GM18519 (cell line): ENCODE data around the gene TTLL10.

Experiments
- ATAC-seq: cut with Tn5 transposase; IDR thresholded peaks from one replicate; pipeline ENCODE4 v1.9.1; 2021; ENCODE audit warnings: mild to moderate bottlenecking, moderate library complexity; ENCODE audit not compliant: unreplicated experiment, low FRiP score

The TTLL10 gene

GRCh38 chr1:1243807-1244191 lies 70.1 kb downstream of the TTLL10 start:
- no peak for ATAC-seq

- ATAC-seq: no peak
Observed at GRCh38 chr1:1244192-1244811, 70.6 kb downstream of the TTLL10 start.

- ATAC-seq: no peak
Observed at GRCh38 chr1:1245178-1245816, 71.6 kb downstream of the TTLL10 start.

- ATAC-seq: no peak
Observed at GRCh38 chr1:1245817-1246576, 72.3 kb downstream of the TTLL10 start.

GRCh38 chr1:1246577-1247340 lies 73.1 kb downstream of the TTLL10 start, which contains the start of gene C1QTNF12:
Gene C1QTNF12, minus strand, starts transcription at chr1:1246722. Its CDS starts 32 bp downstream, at chr1:1246690.
- no peak for ATAC-seq

GRCh38 chr1:1247341-1247913 lies 73.7 kb downstream of the TTLL10 start:
- no peak for ATAC-seq
